SU-DHL-6 (cell line): Measurements from ENCODE around the gene SLU7.

Experiments
- CTCF ChIP-seq: fragments of 200-600 bp; sonication (generic); IDR thresholded peaks from one replicate; pipeline ENCODE4 v1.5.1; 2017; ENCODE audit warnings: antibody characterized with exemption, mild to moderate bottlenecking, low read length, moderate library complexity; ENCODE audit not compliant: insufficient read depth, poor library complexity, severe bottlenecking
- EZH2phosphoT487 ChIP-seq: fragments of 200-600 bp; sonication (generic), shearing (Covaris generic); conservative IDR thresholded peaks from 2 replicates; pipeline ENCODE4 v1.6.1; 2018; ENCODE audit warnings: mild to moderate bottlenecking, antibody characterized with exemption, low read length, moderate library complexity, mixed read lengths

GRCh38 chr5:160438316-160439204 lies 19.7 kb upstream of the SLU7 start:
- TF ChIP-seq CTCF (peak; percentile 87), EZH2phosphoT487 (no peak)
